Ammon's horn (tissue), 1 donor: ENCODE data around the gene ARHGAP23.
A peak's percentile ranks its signal among the peaks of the same experiment; 100 is the strongest.
"Not testable (repeated sequence)": the region's sequence is repeated elsewhere in the genome, so short reads cannot be mapped to it uniquely, and the experiment has no call there.

Experiments
- DNase-seq: peaks from one replicate; pipeline ENCODE4 v3.0.0-alpha.2; 2016; ENCODE audit warnings: low spot score

The ARHGAP23 gene

GRCh38 chr17:38528141-38528540 is 99.9 kb downstream of the ARHGAP23 start:
- not testable (repeated sequence) for DNase-seq

- DNase-seq, result not testable (repeated sequence)
These were observed 102.6 kb downstream of the ARHGAP23 start for GRCh38 chr17:38530856-38531255.

- DNase-seq, result not testable (repeated sequence)
These were observed 103.5 kb downstream of the ARHGAP23 start for GRCh38 chr17:38531761-38532160.

- no peak for DNase-seq
These were observed 104.2 kb downstream of the ARHGAP23 start for GRCh38 chr17:38532451-38532850.

- no peak for DNase-seq
These were observed 105.0 kb downstream of the ARHGAP23 start for GRCh38 chr17:38533241-38533640.

- no peak for DNase-seq
These were observed 105.7 kb downstream of the ARHGAP23 start for GRCh38 chr17:38533866-38534497.

GRCh38 chr17:38534498-38534885 is 106.2 kb downstream of the ARHGAP23 start:
- no peak for DNase-seq

GRCh38 chr17:38535886-38536285 is 107.6 kb downstream of the ARHGAP23 start:
- DNase-seq, result no peak

GRCh38 chr17:38536661-38537060 is 108.4 kb downstream of the ARHGAP23 start:
- no peak for DNase-seq

- DNase-seq, result no peak
These were observed 110.6 kb downstream of the ARHGAP23 start for GRCh38 chr17:38538906-38539305.

GRCh38 chr17:38539386-38539785 is 111.1 kb downstream of the ARHGAP23 start:
- no peak for DNase-seq

GRCh38 chr17:38540514-38541045 is 112.3 kb downstream of the ARHGAP23 start:
- peak; percentile 1 for DNase-seq

GRCh38 chr17:38541281-38541680 is 113.0 kb downstream of the ARHGAP23 start:
- DNase-seq, result peak; percentile 1

- peak; percentile 1 for DNase-seq
These were observed 114.0 kb downstream of the ARHGAP23 start for GRCh38 chr17:38542286-38542685.

- peak; percentile 1 for DNase-seq
These were observed 115.3 kb downstream of the ARHGAP23 start for GRCh38 chr17:38543403-38544174.

GRCh38 chr17:38544175-38544838 is 116.0 kb downstream of the ARHGAP23 start:
- no peak for DNase-seq

GRCh38 chr17:38544839-38545209 is 116.6 kb downstream of the ARHGAP23 start:
- no peak for DNase-seq

- no peak for DNase-seq
These were observed 117.4 kb downstream of the ARHGAP23 start for GRCh38 chr17:38545531-38546225.

- DNase-seq, result no peak
These were observed 118.1 kb downstream of the ARHGAP23 start for GRCh38 chr17:38546396-38546795.

GRCh38 chr17:38547444-38547843 is 119.2 kb downstream of the ARHGAP23 start:
- DNase-seq, result no peak

GRCh38 chr17:38549285-38549684 is 121.0 kb downstream of the ARHGAP23 start:
- no peak for DNase-seq

- DNase-seq, result peak; percentile 69
These were observed 122.4 kb downstream of the ARHGAP23 start for GRCh38 chr17:38550661-38551060.
